Fibroblast of lung (primary cell): ENCODE data around the gene SPATA2. TPM values are rescaled to one million over a fixed set of nuclear protein-coding genes. Genes with fewer than 3 reads are reported as not detected.

ENCODE experiments used
- DNase-seq, 2 donors: peaks; one replicate each; pipeline versions ENCODE4 v3.0.0 to v3.0.0-alpha.2; 2010; ENCODE audit warnings: low read depth in 2 of 2
- H2AFZ ChIP-seq: 2 replicates; pipeline ENCODE4 v1.5.1; 2012; ENCODE audit warnings: low read length, control low read depth, inconsistent platforms
- H3K27ac ChIP-seq: 2 replicates; pipeline ENCODE4 v1.5.1; 2011; ENCODE audit warnings: low read length, control low read depth; ENCODE audit not compliant: insufficient read depth
- H3K27me3 ChIP-seq: 2 replicates; pipeline ENCODE4 v1.5.1; 2011; ENCODE audit warnings: mild to moderate bottlenecking, low read length; ENCODE audit not compliant: control insufficient read depth, insufficient read depth
- H3K36me3 ChIP-seq: 2 replicates; pipeline ENCODE4 v1.5.1; 2011; ENCODE audit warnings: low read length; ENCODE audit not compliant: control insufficient read depth, insufficient read depth
- H3K4me1 ChIP-seq: 2 replicates; pipeline ENCODE4 v1.5.1; 2011; ENCODE audit warnings: low read length; ENCODE audit not compliant: control insufficient read depth, insufficient read depth; ENCODE audit errors: extremely low read depth
- H3K4me2 ChIP-seq: 2 replicates; pipeline ENCODE4 v1.5.1; 2011; ENCODE audit warnings: low read length, control low read depth; ENCODE audit not compliant: insufficient read depth; ENCODE audit errors: extremely low read depth
- H3K4me3 ChIP-seq, 4 experiments: fragments of 200-600 bp in 1 of 4; sonication (generic) in 1 of 4; replicated peaks in 1 of 4; 2 replicates each; pipeline ENCODE4 v1.5.1; 2011 to 2016; ENCODE audit warnings: low read length in 4 of 4, low read depth in 3 of 4, mild to moderate bottlenecking in 3 of 4, control low read depth in 2 of 4, inconsistent platforms in 1 of 4, mixed read lengths in 1 of 4; ENCODE audit not compliant: insufficient read depth in 1 of 4; ENCODE audit errors: control extremely low read depth in 1 of 4
- H3K79me2 ChIP-seq: 2 replicates; pipeline ENCODE4 v1.5.1; 2012; ENCODE audit warnings: mild to moderate bottlenecking, low read length, inconsistent platforms; ENCODE audit not compliant: control insufficient read depth, insufficient read depth
- H3K9ac ChIP-seq: 2 replicates; pipeline ENCODE4 v1.5.1; 2011; ENCODE audit warnings: mild to moderate bottlenecking, low read length, control low read depth; ENCODE audit not compliant: insufficient read depth
- H3K9me3 ChIP-seq: 2 replicates; pipeline ENCODE4 v1.5.1; 2012; ENCODE audit warnings: low read depth, low read length; ENCODE audit not compliant: control insufficient read depth, insufficient read depth
- H4K20me1 ChIP-seq: 2 replicates; pipeline ENCODE4 v1.5.1; 2011; ENCODE audit warnings: low read length; ENCODE audit not compliant: control insufficient read depth, insufficient read depth; ENCODE audit errors: extremely low read depth
- CTCF ChIP-seq, 2 donors: IDR thresholded peaks in 1 of 2; conservative IDR thresholded peaks in 1 of 2; 1 replicate in 1 of 2; 2 replicates in 1 of 2; pipeline ENCODE4 v1.5.1; 2011 to 2012; ENCODE audit warnings: low read length in 2 of 2, control low read depth in 1 of 2, inconsistent platforms in 1 of 2, low read depth in 1 of 2, mild to moderate bottlenecking in 1 of 2
- EZH2 ChIP-seq: IDR thresholded peaks from 2 replicates; pipeline ENCODE4 v1.5.1; 2012; ENCODE audit warnings: low read length, control low read depth, mild to moderate bottlenecking; ENCODE audit errors: missing control alignments
- polyA plus RNA-seq, 2 donors: library from polyadenylated mRNA; depleted of rRNA in 1 of 2; stranded (reverse) in 1 of 2; unstranded in 1 of 2; fragments of >200 nt; gene quantifications; 2 replicates each; pipeline ENCODE4 v1.2.1, GENCODE V29; 2011 to 2012; ENCODE audit warnings: missing spikeins in 1 of 2
- total RNA-seq: library from RNA; depleted of rRNA; stranded (reverse); fragments of >200 nt; gene quantifications from 2 replicates; pipeline ENCODE4 v1.2.1, GENCODE V29; 2014

The SPATA2 gene
- total and polyA plus RNA-seq, 2 donors (not counting 1 experiment from before 2014, with no cell fraction given), result 2.0 to 3.6 TPM

DNA sequence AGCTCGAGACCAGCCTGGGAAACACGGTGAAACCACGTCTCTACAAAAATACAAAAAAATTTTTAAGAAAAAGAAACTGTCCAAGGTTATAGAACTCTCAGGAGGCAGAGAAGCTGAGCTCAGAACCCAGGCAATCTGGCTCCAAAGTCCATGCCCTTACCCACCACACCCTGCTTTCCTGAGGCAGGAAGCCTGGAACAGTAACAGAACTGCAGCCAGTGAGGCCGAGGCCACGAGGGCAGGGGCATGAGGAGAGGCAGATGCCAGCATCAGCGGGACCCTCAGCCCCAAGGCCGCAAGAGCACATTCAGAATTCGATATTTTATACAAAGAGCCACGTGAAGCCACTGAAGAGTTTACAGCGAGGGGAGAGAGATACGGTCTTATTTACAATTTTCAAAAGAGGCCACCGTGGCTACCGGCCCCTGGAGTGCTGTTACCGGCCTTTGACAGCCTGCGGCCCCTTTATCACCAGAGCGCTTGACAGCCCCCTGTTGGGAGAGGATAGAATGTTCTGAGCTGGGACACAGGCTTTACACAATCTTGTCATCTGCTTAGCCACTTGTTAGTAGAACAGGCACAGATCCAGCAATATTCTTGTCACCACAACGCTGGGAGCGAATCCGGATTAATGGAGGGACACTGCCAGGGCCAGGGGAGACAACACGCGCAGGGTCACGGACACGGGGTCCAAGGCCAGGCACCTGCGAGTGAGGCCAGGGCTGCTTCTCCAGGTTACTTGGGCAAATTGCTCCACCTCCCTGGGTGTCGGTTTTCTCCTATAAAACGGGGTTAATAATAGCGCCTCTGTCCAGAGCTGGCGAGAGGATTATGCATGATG lies 5.6 kb downstream of the SPATA2 start:
- H3K27me3 ChIP-seq, result no peaks in the 10 kb centered on the region
- no peaks in the 10 kb centered on the region for H4K20me1 ChIP-seq
- H3K4me1 ChIP-seq, result peaks cover 2% of the 10 kb centered on the region
- no peak overlapping the region for H3K4me3 ChIP-seq
- H3K9ac ChIP-seq, result no peak overlapping the region
- peaks cover 9% of the 10 kb centered on the region for H3K36me3 ChIP-seq
- H3K4me2 ChIP-seq, result no peak overlapping the region
- no peaks in the 10 kb centered on the region for H3K9me3 ChIP-seq
- H2AFZ ChIP-seq, result no peak overlapping the region
- H3K27ac ChIP-seq, result no peak overlapping the region
- H3K79me2 ChIP-seq, result peaks cover 44% of the 10 kb centered on the region
- TF ChIP-seq EZH2, result no peak
- TF ChIP-seq CTCF (conservative IDR thresholded peaks at IDR 0.05 in 1 of 2, IDR thresholded peaks at IDR 0.05 in 1 of 2; ENCODE audit: low read depth in 1 of 2, low read length in 2 of 2), result peak in 1 of 2 donors; percentile 11
- DNase-seq, result no peak

GRCh38 chr20:49908258-49908565 lies 7.1 kb downstream of the SPATA2 start:
- TF ChIP-seq EZH2, result no peak
- TF ChIP-seq CTCF (conservative IDR thresholded peaks at IDR 0.05 in 1 of 2, IDR thresholded peaks at IDR 0.05 in 1 of 2; ENCODE audit: low read depth in 1 of 2, low read length in 2 of 2), result no peak
- Histone ChIP-seq H3K36me3 (peaks cover 12% of the 10 kb centered on the region), H2AFZ (no peak overlapping the region), H3K27ac (no peak overlapping the region), H3K9me3 (no peaks in the 10 kb centered on the region), H3K4me2 (no peak overlapping the region), H3K4me3 (no peak overlapping the region), H3K27me3 (no peaks in the 10 kb centered on the region), H3K4me1 (no peaks in the 10 kb centered on the region), H3K9ac (no peak overlapping the region), H4K20me1 (no peaks in the 10 kb centered on the region), H3K79me2 (peaks cover 29% of the 10 kb centered on the region)
- no peak for DNase-seq

GRCh38 chr20:49907405-49908257 lies 7.7 kb downstream of the SPATA2 start:
- no peak for DNase-seq
- Histone ChIP-seq H3K36me3 (peaks cover 12% of the 10 kb centered on the region), H3K9me3 (no peaks in the 10 kb centered on the region), H3K27ac (no peak overlapping the region), H4K20me1 (no peaks in the 10 kb centered on the region), H3K4me1 (no peaks in the 10 kb centered on the region), H3K4me3 (no peak overlapping the region), H3K79me2 (peaks cover 24% of the 10 kb centered on the region), H2AFZ (no peak overlapping the region), H3K9ac (no peak overlapping the region), H3K4me2 (no peak overlapping the region), H3K27me3 (no peaks in the 10 kb centered on the region)
- TF ChIP-seq EZH2, result no peak
- no peak for TF ChIP-seq CTCF (conservative IDR thresholded peaks at IDR 0.05 in 1 of 2, IDR thresholded peaks at IDR 0.05 in 1 of 2; ENCODE audit: low read depth in 1 of 2, low read length in 2 of 2)
